Fibroblast of skin of left biceps (primary cell): ENCODE data around the gene TMEM258.

ENCODE experiments used
- DNase-seq, 2 experiments: peaks; one replicate each; pipeline ENCODE4 v3.0.0-alpha.2; 2013; ENCODE audit warnings: low read depth in 2 of 2

TMEM258 gene

GRCh38 chr11:61743486-61744095 is 48.8 kb downstream of the TMEM258 start:
- DNase-seq, result no peak

- no peak for DNase-seq
These were observed 50.0 kb downstream of the TMEM258 start for GRCh38 chr11:61742391-61742790.

- no peak for DNase-seq
These were observed 52.4 kb downstream of the TMEM258 start for GRCh38 chr11:61739966-61740365.

- no peak for DNase-seq
These were observed 53.0 kb downstream of the TMEM258 start for GRCh38 chr11:61739413-61739812.
